Measurements from ENCODE around the gene FBXO10.

DNA sequence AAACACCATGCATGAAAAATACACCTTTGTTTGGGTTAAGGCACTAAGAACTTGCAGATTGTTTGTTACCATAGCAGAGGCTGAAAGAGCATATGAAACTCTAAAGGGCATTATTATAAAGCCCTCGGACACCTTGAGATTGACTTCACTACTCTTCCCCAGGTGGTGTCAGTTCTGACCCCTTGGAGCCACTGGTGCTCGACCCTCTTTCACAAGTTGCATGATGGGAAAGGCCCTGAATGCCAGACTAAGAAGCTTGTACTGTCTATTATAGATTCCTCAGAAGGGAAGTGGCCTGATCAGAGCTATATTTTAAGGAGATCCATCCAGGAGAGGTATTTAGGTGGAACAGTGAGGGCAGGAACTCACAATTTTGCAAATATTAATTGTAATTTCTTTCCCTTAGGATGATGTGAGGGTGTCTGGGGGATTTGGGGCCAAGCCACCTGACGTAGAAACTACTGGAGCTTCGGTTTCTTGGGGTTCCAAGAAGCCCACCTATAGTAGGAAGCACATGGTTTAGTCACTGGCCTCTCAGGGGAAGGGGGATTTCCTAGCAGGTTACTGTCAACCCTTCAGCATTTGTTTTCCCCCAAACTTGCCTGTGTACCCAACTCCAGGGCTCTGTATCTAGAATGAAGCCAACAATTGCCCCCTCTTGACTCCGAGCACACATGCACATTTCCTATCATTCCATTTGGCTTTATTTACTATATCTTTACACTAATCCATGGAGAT is 16.2 kb downstream of the FBXO10 start:
- TF ChIP-seq, protein P1, sequence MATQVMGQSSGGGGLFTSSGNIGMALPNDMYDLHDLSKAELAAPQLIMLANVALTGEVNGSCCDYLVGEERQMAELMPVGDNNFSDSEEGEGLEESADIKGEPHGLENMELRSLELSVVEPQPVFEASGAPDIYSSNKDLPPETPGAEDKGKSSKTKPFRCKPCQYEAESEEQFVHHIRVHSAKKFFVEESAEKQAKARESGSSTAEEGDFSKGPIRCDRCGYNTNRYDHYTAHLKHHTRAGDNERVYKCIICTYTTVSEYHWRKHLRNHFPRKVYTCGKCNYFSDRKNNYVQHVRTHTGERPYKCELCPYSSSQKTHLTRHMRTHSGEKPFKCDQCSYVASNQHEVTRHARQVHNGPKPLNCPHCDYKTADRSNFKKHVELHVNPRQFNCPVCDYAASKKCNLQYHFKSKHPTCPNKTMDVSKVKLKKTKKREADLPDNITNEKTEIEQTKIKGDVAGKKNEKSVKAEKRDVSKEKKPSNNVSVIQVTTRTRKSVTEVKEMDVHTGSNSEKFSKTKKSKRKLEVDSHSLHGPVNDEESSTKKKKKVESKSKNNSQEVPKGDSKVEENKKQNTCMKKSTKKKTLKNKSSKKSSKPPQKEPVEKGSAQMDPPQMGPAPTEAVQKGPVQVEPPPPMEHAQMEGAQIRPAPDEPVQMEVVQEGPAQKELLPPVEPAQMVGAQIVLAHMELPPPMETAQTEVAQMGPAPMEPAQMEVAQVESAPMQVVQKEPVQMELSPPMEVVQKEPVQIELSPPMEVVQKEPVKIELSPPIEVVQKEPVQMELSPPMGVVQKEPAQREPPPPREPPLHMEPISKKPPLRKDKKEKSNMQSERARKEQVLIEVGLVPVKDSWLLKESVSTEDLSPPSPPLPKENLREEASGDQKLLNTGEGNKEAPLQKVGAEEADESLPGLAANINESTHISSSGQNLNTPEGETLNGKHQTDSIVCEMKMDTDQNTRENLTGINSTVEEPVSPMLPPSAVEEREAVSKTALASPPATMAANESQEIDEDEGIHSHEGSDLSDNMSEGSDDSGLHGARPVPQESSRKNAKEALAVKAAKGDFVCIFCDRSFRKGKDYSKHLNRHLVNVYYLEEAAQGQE (IDR thresholded peaks at IDR 0.05; ENCODE audit: unreplicated experiment) = no peak
- TF ChIP-seq POLR2AphosphoS5 (IDR thresholded peaks at IDR 0.05; ENCODE audit: low read depth) (no peak), JUNB (IDR thresholded peaks at IDR 0.05; ENCODE audit: unreplicated experiment) (no peak), NANOG (IDR thresholded peaks at IDR 0.05; ENCODE audit: borderline replicate concordance) (no peak), EZH2phosphoT487 (IDR thresholded peaks at IDR 0.05; ENCODE audit: unreplicated experiment) (no peak), EZH2 (IDR thresholded peaks at IDR 0.05; ENCODE audit: low read depth, unreplicated experiment) (no peak), ZNF114 (CRISPR knock-in tag; IDR thresholded peaks at IDR 0.05) (no peak), STAT1 (IDR thresholded peaks at IDR 0.05; ENCODE audit: unreplicated experiment) (no peak), CREB1 (CRISPR knock-in tag; IDR thresholded peaks at IDR 0.05; ENCODE audit: low read depth) (no peak)
- TF ChIP-seq, protein P2, sequence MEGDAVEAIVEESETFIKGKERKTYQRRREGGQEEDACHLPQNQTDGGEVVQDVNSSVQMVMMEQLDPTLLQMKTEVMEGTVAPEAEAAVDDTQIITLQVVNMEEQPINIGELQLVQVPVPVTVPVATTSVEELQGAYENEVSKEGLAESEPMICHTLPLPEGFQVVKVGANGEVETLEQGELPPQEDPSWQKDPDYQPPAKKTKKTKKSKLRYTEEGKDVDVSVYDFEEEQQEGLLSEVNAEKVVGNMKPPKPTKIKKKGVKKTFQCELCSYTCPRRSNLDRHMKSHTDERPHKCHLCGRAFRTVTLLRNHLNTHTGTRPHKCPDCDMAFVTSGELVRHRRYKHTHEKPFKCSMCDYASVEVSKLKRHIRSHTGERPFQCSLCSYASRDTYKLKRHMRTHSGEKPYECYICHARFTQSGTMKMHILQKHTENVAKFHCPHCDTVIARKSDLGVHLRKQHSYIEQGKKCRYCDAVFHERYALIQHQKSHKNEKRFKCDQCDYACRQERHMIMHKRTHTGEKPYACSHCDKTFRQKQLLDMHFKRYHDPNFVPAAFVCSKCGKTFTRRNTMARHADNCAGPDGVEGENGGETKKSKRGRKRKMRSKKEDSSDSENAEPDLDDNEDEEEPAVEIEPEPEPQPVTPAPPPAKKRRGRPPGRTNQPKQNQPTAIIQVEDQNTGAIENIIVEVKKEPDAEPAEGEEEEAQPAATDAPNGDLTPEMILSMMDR (conservative IDR thresholded peaks at IDR 0.05; ENCODE audit: low read depth in 2 of 2) = no peak

Measured in GM23338 (cell line).